Measurements from ENCODE around the gene UBE2S.

DNA sequence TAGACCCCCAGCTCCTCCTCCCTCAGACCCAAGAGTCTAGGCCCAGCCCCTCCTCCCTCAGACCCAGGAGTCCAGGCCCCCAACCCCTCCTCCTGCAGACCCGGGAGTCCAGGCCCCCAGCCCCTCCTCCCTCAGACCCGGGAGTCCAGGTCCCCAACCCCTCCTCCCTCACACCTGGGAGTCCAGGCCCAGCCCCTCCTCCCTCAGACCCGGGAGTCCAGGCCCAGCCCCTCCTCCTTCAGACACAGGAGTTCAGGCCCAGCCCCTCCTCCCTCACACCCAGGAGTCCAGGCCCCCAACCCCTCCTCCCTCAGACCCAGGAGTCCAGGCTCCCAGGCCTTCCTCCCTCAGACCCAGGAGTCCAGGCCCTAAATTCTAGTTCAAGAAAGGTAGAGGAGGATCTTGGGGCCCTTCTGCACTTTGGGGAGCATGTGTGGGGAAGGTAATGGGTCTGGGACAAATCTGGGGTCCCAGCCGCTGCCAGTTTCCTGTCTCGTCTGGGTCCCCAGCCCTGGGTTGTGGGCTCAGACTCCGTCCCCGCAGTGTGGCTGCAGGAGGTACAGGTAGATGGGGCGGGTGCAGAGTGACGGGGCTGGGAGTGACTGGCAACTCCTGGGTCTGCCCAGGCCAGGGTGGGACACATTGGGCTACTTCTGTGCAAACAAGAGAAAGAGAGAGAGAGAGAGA is 34.1 kb downstream of the UBE2S start:
- TF ChIP-seq, protein P1, sequence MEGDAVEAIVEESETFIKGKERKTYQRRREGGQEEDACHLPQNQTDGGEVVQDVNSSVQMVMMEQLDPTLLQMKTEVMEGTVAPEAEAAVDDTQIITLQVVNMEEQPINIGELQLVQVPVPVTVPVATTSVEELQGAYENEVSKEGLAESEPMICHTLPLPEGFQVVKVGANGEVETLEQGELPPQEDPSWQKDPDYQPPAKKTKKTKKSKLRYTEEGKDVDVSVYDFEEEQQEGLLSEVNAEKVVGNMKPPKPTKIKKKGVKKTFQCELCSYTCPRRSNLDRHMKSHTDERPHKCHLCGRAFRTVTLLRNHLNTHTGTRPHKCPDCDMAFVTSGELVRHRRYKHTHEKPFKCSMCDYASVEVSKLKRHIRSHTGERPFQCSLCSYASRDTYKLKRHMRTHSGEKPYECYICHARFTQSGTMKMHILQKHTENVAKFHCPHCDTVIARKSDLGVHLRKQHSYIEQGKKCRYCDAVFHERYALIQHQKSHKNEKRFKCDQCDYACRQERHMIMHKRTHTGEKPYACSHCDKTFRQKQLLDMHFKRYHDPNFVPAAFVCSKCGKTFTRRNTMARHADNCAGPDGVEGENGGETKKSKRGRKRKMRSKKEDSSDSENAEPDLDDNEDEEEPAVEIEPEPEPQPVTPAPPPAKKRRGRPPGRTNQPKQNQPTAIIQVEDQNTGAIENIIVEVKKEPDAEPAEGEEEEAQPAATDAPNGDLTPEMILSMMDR (IDR thresholded peaks at IDR 0.05; ENCODE audit: low read depth, low read length), result no peak
- TF ChIP-seq POLR2A (IDR thresholded peaks at IDR 0.05; ENCODE audit: extremely low read depth, insufficient read length), result no peak

All from NB4 (cell line).